ENCODE measurements around the gene PTPRK.

Gene PTPRK

GRCh38 chr6:128406453-128406852, 113.9 kb downstream of the PTPRK start:
- no peak overlapping the region for H3K9ac ChIP-seq (ENCODE audit: low read depth, low read length)
- no peaks in the 10 kb centered on the region for H3K9me3 ChIP-seq (replicated peaks; ENCODE audit: low read length)
- peaks cover 19% of the 10 kb centered on the region for H3K4me1 ChIP-seq (ENCODE audit: control insufficient read depth, insufficient read depth, low read length)
- no peak overlapping the region for H3K4me3 ChIP-seq (ENCODE audit: low read length)
- no peak overlapping the region for H3K4me2 ChIP-seq (ENCODE audit: low read length)
- no peaks in the 10 kb centered on the region for H3K27me3 ChIP-seq (ENCODE audit: control insufficient read depth, insufficient read depth, low read length)
- peaks cover 8% of the 10 kb centered on the region for H3K36me3 ChIP-seq (ENCODE audit: insufficient read depth, low read length)

DNA sequence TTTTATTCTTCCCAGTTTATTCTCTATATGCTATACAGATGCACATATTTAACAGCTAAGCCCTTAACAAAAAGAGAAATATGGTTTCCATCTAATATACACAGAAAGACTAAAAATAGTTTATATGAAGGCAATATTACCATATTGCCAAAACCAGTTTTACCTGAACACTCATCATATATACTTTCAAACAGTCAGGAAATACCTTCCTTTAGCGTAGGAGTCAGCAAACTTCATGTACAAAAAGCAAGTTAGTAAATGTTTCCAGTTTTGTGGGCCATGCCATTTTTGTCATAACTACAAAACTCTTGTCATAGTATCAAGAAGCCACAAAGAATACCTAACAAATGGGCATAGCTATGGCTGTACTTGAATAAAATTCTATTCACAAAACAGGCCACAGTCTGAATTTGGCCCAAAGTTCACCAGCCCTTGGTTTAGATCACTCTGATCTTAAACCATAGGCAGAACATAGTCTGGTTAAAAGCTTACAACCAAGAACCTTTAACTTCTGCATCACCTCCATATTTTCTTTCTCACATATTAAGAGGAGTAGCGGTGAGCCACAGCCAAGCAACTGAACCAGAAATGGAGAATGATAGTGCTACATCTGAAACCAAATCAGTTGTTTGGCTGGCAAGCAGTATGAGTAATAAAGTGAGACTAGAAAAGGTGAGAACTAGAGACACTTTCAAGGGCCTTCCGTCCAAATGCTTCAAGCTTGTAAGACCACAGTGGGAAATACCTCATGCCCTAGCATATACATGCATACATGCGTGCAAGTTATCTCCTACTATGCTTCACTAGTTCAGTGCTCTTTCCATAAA, 116.6 kb downstream of the PTPRK start:
- Histone ChIP-seq H3K9me3 (replicated peaks; ENCODE audit: low read length) (no peaks in the 10 kb centered on the region), H3K27me3 (ENCODE audit: control insufficient read depth, insufficient read depth, low read length) (no peaks in the 10 kb centered on the region), H3K9ac (ENCODE audit: low read depth, low read length) (no peak overlapping the region), H3K36me3 (ENCODE audit: insufficient read depth, low read length) (peaks cover 8% of the 10 kb centered on the region), H3K4me3 (ENCODE audit: low read length) (no peak overlapping the region), H3K4me1 (ENCODE audit: control insufficient read depth, insufficient read depth, low read length) (no peaks in the 10 kb centered on the region), H3K4me2 (ENCODE audit: low read length) (no peak overlapping the region)

DNA sequence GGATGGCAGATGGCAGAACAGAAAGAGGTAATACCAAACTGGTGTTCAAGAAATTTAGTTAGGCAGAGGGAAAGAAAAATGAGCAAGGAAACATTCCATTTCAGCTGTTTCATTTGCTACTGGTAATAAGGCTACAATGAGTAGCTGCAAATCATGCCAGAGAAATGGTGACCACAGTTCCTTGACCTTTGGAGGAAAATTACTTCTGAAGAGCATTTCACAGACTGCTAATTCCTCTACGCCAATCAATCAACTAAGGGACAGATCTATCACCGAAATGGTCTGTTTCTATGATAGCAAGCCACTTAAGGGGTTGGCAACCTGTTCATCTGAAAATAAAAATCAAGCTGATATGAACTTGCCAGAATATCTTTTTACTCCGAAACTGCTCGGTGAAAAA, 119.5 kb downstream of the PTPRK start:
- Histone ChIP-seq H3K27me3 (ENCODE audit: control insufficient read depth, insufficient read depth, low read length) (no peaks in the 10 kb centered on the region), H3K4me1 (ENCODE audit: control insufficient read depth, insufficient read depth, low read length) (no peaks in the 10 kb centered on the region), H3K9ac (ENCODE audit: low read depth, low read length) (no peak overlapping the region), H3K36me3 (ENCODE audit: insufficient read depth, low read length) (no peaks in the 10 kb centered on the region), H3K4me2 (ENCODE audit: low read length) (no peak overlapping the region), H3K9me3 (replicated peaks; ENCODE audit: low read length) (no peaks in the 10 kb centered on the region), H3K4me3 (ENCODE audit: low read length) (no peak overlapping the region)

GRCh38 chr6:128397996-128398395, 122.4 kb downstream of the PTPRK start:
- no peaks in the 10 kb centered on the region for H3K4me1 ChIP-seq (ENCODE audit: control insufficient read depth, insufficient read depth, low read length)
- peaks cover 3% of the 10 kb centered on the region for H3K36me3 ChIP-seq (ENCODE audit: insufficient read depth, low read length)
- H3K27me3 ChIP-seq (ENCODE audit: control insufficient read depth, insufficient read depth, low read length): no peaks in the 10 kb centered on the region
- H3K4me3 ChIP-seq (ENCODE audit: low read length): no peak overlapping the region
- H3K9ac ChIP-seq (ENCODE audit: low read depth, low read length): no peak overlapping the region
- H3K9me3 ChIP-seq (replicated peaks; ENCODE audit: low read length): no peaks in the 10 kb centered on the region
- H3K4me2 ChIP-seq (ENCODE audit: low read length): no peak overlapping the region

DNA sequence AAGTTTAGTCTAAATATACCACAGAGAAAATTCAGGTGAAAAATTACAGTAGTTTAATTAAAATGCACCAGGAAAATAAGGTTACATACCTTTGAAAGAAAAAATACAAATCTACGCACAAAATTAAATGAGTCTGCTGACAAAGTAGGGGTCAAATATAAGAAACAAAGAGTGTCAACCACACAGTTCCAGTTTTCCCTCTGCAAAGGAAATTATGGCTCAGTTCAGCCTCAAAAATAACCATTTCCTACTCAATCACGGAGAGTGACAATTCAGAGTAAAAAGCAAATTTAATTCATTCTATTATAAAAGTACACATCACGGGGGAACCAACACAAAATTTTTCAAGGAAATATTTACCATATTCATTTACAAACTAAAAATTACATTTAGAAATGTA, 124.8 kb downstream of the PTPRK start:
- H3K4me1 ChIP-seq (ENCODE audit: control insufficient read depth, insufficient read depth, low read length): no peaks in the 10 kb centered on the region
- no peak overlapping the region for H3K9ac ChIP-seq (ENCODE audit: low read depth, low read length)
- H3K27me3 ChIP-seq (ENCODE audit: control insufficient read depth, insufficient read depth, low read length): no peaks in the 10 kb centered on the region
- H3K4me2 ChIP-seq (ENCODE audit: low read length): no peak overlapping the region
- H3K36me3 ChIP-seq (ENCODE audit: insufficient read depth, low read length): peaks cover 3% of the 10 kb centered on the region
- no peaks in the 10 kb centered on the region for H3K9me3 ChIP-seq (replicated peaks; ENCODE audit: low read length)
- no peak overlapping the region for H3K4me3 ChIP-seq (ENCODE audit: low read length)

GRCh38 chr6:128395188-128395587, 125.2 kb downstream of the PTPRK start:
- no peaks in the 10 kb centered on the region for H3K9me3 ChIP-seq (replicated peaks; ENCODE audit: low read length)
- H3K4me1 ChIP-seq (ENCODE audit: control insufficient read depth, insufficient read depth, low read length): no peaks in the 10 kb centered on the region
- no peaks in the 10 kb centered on the region for H3K27me3 ChIP-seq (ENCODE audit: control insufficient read depth, insufficient read depth, low read length)
- H3K9ac ChIP-seq (ENCODE audit: low read depth, low read length): no peak overlapping the region
- H3K4me3 ChIP-seq (ENCODE audit: low read length): no peak overlapping the region
- no peak overlapping the region for H3K4me2 ChIP-seq (ENCODE audit: low read length)
- H3K36me3 ChIP-seq (ENCODE audit: insufficient read depth, low read length): peaks cover 3% of the 10 kb centered on the region

DNA sequence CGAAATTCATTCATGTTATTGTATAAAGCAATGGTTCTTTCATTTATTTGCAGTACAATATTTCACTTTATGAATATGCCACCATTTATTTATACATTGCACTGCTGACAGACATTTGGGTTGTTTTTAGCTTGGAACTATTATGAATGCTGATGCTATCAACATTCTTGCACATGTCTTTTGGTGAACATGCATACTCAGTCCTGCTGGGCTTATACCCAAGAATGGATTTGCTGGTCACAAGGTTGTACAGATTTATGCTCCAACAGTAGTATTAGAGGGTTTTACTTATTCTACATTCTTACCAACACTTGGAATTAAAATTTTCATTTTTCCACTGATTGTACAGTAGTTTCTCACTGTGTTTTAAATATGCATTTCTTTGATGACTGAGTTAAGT, 126.2 kb downstream of the PTPRK start:
- Histone ChIP-seq H3K9me3 (replicated peaks; ENCODE audit: low read length) (no peaks in the 10 kb centered on the region), H3K4me2 (ENCODE audit: low read length) (no peak overlapping the region), H3K4me1 (ENCODE audit: control insufficient read depth, insufficient read depth, low read length) (no peaks in the 10 kb centered on the region), H3K36me3 (ENCODE audit: insufficient read depth, low read length) (peaks cover 6% of the 10 kb centered on the region), H3K27me3 (ENCODE audit: control insufficient read depth, insufficient read depth, low read length) (no peaks in the 10 kb centered on the region), H3K9ac (ENCODE audit: low read depth, low read length) (no peak overlapping the region), H3K4me3 (ENCODE audit: low read length) (no peak overlapping the region)

GRCh38 chr6:128389820-128390534, 130.4 kb downstream of the PTPRK start:
- Histone ChIP-seq H3K4me2 (ENCODE audit: low read length) (no peak overlapping the region), H3K9me3 (replicated peaks; ENCODE audit: low read length) (no peaks in the 10 kb centered on the region), H3K4me3 (ENCODE audit: low read length) (no peak overlapping the region)

DNA sequence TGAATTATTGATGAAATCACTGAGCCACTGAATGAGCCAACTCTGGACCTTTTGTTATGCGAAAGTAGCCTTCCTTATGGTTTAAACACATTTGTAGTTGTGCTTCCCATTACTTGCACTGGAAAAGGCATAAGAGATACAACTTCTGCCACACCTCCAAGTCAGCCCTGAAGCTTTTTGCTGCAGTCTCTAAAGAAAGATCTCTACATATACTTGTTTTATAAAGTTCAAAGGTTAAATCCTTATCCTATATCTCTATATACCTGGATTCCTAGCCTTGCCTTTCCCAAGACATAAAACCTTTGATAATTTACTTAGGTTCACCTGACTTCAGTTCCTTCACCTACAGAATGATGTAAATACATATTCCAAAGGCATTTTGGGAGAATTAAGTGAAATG, 132.0 kb downstream of the PTPRK start:
- Histone ChIP-seq H3K36me3 (ENCODE audit: insufficient read depth, low read length) (peaks cover 2% of the 10 kb centered on the region), H3K4me3 (ENCODE audit: low read length) (no peak overlapping the region), H3K9me3 (replicated peaks; ENCODE audit: low read length) (no peaks in the 10 kb centered on the region), H3K4me1 (ENCODE audit: control insufficient read depth, insufficient read depth, low read length) (no peaks in the 10 kb centered on the region), H3K4me2 (ENCODE audit: low read length) (no peak overlapping the region), H3K27me3 (ENCODE audit: control insufficient read depth, insufficient read depth, low read length) (no peaks in the 10 kb centered on the region), H3K9ac (ENCODE audit: low read depth, low read length) (no peak overlapping the region)

More at GRCh38 chr6:128389820-128390534, 130.4 kb downstream of the PTPRK start:
- Histone ChIP-seq H3K27me3 (ENCODE audit: control insufficient read depth, insufficient read depth, low read length) (no peaks in the 10 kb centered on the region), H3K4me1 (ENCODE audit: control insufficient read depth, insufficient read depth, low read length) (no peaks in the 10 kb centered on the region), H3K9ac (ENCODE audit: low read depth, low read length) (no peak overlapping the region), H3K36me3 (ENCODE audit: insufficient read depth, low read length) (peaks cover 2% of the 10 kb centered on the region)

- H3K4me3 ChIP-seq (ENCODE audit: low read length): no peak overlapping the region
- no peaks in the 10 kb centered on the region for H3K4me1 ChIP-seq (ENCODE audit: control insufficient read depth, insufficient read depth, low read length)
- H3K27me3 ChIP-seq (ENCODE audit: control insufficient read depth, insufficient read depth, low read length): no peaks in the 10 kb centered on the region
- H3K9ac ChIP-seq (ENCODE audit: low read depth, low read length): no peak overlapping the region
- H3K36me3 ChIP-seq (ENCODE audit: insufficient read depth, low read length): peaks cover 4% of the 10 kb centered on the region
- H3K9me3 ChIP-seq (replicated peaks; ENCODE audit: low read length): peaks cover 5% of the 10 kb centered on the region
- no peak overlapping the region for H3K4me2 ChIP-seq (ENCODE audit: low read length)
Measured at GRCh38 chr6:128380891-128381290, 139.5 kb downstream of the PTPRK start.

GRCh38 chr6:128379577-128379976, 140.8 kb downstream of the PTPRK start:
- H3K4me2 ChIP-seq (ENCODE audit: low read length): no peak overlapping the region
- no peak overlapping the region for H3K9ac ChIP-seq (ENCODE audit: low read depth, low read length)
- H3K27me3 ChIP-seq (ENCODE audit: control insufficient read depth, insufficient read depth, low read length): no peaks in the 10 kb centered on the region
- no peak overlapping the region for H3K4me3 ChIP-seq (ENCODE audit: low read length)
- H3K9me3 ChIP-seq (replicated peaks; ENCODE audit: low read length): peaks cover 5% of the 10 kb centered on the region
- H3K4me1 ChIP-seq (ENCODE audit: control insufficient read depth, insufficient read depth, low read length): no peaks in the 10 kb centered on the region
- H3K36me3 ChIP-seq (ENCODE audit: insufficient read depth, low read length): peaks cover 4% of the 10 kb centered on the region
